ENCODE data around the gene LCE3A. TPM values are rescaled to one million over a fixed set of nuclear protein-coding genes. Genes with fewer than 3 reads are reported as not detected.

Gene LCE3A
- total RNA-seq, 1 donor from 2014 or later: not detected

Small RNA genes within 50 kb of the gene (small RNA-seq; reads per million reads assigned to genes)
- not detected for gene LCE3A (ENCODE audit: low replicate concordance)
- gene LCE3B (ENCODE audit: low replicate concordance): not detected

Other genes starting within 250 kb of the LCE3A start
- gene CRNN, start 208.8 kb downstream of the LCE3A start, total RNA-seq: 4.3 TPM
- not detected for gene LCE5A, start 112.3 kb downstream of the LCE3A start, total RNA-seq
- gene CRCT1, start 108.6 kb downstream of the LCE3A start, total RNA-seq: 5.0 TPM
- 1.3 TPM for gene LCE3E, start 56.3 kb downstream of the LCE3A start, total RNA-seq
- 1.9 TPM for gene LCE3D, start 42.6 kb downstream of the LCE3A start, total RNA-seq
- not detected for gene LCE3C, start 22.9 kb downstream of the LCE3A start, total RNA-seq
- gene LCE3B, start 9.3 kb downstream of the LCE3A start, total RNA-seq: not detected
- gene LCE2D, start 40.3 kb upstream of the LCE3A start, total RNA-seq: 0.49 TPM
- 3.4 TPM for gene LCE2C, start 52.2 kb upstream of the LCE3A start, total RNA-seq
- 5.9 TPM for gene LCE2B, start 63.0 kb upstream of the LCE3A start, total RNA-seq
- 1.2 TPM for gene LCE2A, start 75.2 kb upstream of the LCE3A start, total RNA-seq
- gene LCE4A, start 85.1 kb upstream of the LCE3A start, total RNA-seq: not detected
- 0.89 TPM for gene KPRP, start 134.9 kb upstream of the LCE3A start, total RNA-seq
- not detected for gene LCE1F, start 152.0 kb upstream of the LCE3A start, total RNA-seq
- gene LCE1E, start 163.2 kb upstream of the LCE3A start, total RNA-seq: 0.59 TPM
- 1.4 TPM for gene LCE1D, start 173.6 kb upstream of the LCE3A start, total RNA-seq
- gene LCE1C, start 183.5 kb upstream of the LCE3A start, total RNA-seq: 9.3 TPM
- 1.9 TPM for gene LCE1B, start 188.9 kb upstream of the LCE3A start, total RNA-seq
- 1.7 TPM for gene LCE1A, start 204.4 kb upstream of the LCE3A start, total RNA-seq
- gene LCE6A, start 219.8 kb upstream of the LCE3A start, total RNA-seq: 4.4 TPM
- not detected for gene LCE7A, start 236.9 kb upstream of the LCE3A start, total RNA-seq

Data from skin of body (tissue), 2 donors.